OCI-LY7 (cell line): Measurements from ENCODE around the gene ZNF202. TPM values are rescaled to one million over a fixed set of nuclear protein-coding genes. Genes with fewer than 3 reads are reported as not detected.

Source experiments
- BruUV-seq: library from RNA; stranded (reverse); fragments of 400-500 nt; replicated peaks from 2 replicates; lab custom pipeline; 2021; lab: Mats Ljungman, UMichigan
- CTCF ChIA-PET: fragments of 300-600 bp; sonication (Branson Sonifier 250); formaldehyde crosslinking; loops from one replicate; lab custom pipeline; 2022; ENCODE audit warnings: antibody characterized with exemption; ENCODE audit not compliant: unreplicated experiment; lab: Charles Lee
- POLR2A ChIA-PET: fragments of 300-600 bp; sonication (Branson Sonifier 250); formaldehyde crosslinking; loops from one replicate; lab custom pipeline; 2022; ENCODE audit warnings: antibody characterized with exemption; lab: Charles Lee
- DNase-seq: peaks from one replicate; pipeline ENCODE4 v3.0.0-alpha.2; 2015; ENCODE audit warnings: low spot score
- H2AFZ ChIP-seq: fragments of 200-600 bp; sonication (generic), shearing (Covaris generic); 2 replicates; pipeline ENCODE4 v1.6.1; 2014; ENCODE audit warnings: mild to moderate bottlenecking, antibody characterized with exemption, low read length, moderate library complexity
- H3K27ac ChIP-seq: fragments of 200-600 bp; sonication (generic); 2 replicates; pipeline ENCODE4 v1.5.1; 2014; ENCODE audit warnings: mixed run types, low read depth, mild to moderate bottlenecking, moderate library complexity, low read length, inconsistent platforms; ENCODE audit not compliant: poor library complexity, severe bottlenecking
- H3K36me3 ChIP-seq: fragments of 200-600 bp; sonication (generic); 2 replicates; pipeline ENCODE4 v1.6.1; 2014; ENCODE audit warnings: mild to moderate bottlenecking, antibody characterized with exemption, low read length, moderate library complexity, mixed read lengths; ENCODE audit not compliant: insufficient read depth
- H3K4me1 ChIP-seq: fragments of 200-600 bp; sonication (generic); 2 replicates; pipeline ENCODE4 v1.5.1; 2014; ENCODE audit warnings: mild to moderate bottlenecking, low read length; ENCODE audit not compliant: insufficient read depth, poor library complexity, severe bottlenecking
- H3K4me2 ChIP-seq: fragments of 200-600 bp; sonication (generic); 2 replicates; pipeline ENCODE4 v1.6.1; 2014; ENCODE audit warnings: mild to moderate bottlenecking, low read length
- H3K4me3 ChIP-seq: fragments of 200-600 bp; sonication (generic); 2 replicates; pipeline ENCODE4 v1.5.1; 2014; ENCODE audit warnings: mild to moderate bottlenecking, low read depth, low read length; ENCODE audit not compliant: poor library complexity, severe bottlenecking
- H3K79me2 ChIP-seq: fragments of 200-600 bp; sonication (generic); 2 replicates; pipeline ENCODE4 v1.6.1; 2016; ENCODE audit warnings: low read depth, mild to moderate bottlenecking, low read length, moderate library complexity, mixed read lengths; ENCODE audit not compliant: insufficient read depth
- H3K9me2 ChIP-seq: fragments of 200-600 bp; sonication (generic); 2 replicates; pipeline ENCODE4 v1.6.1; 2016; ENCODE audit warnings: mild to moderate bottlenecking, low read length, mixed read lengths; ENCODE audit not compliant: insufficient read depth
- H3K9me3 ChIP-seq: fragments of 200-600 bp; sonication (generic); 2 replicates; pipeline ENCODE4 v1.6.1; 2014; ENCODE audit warnings: mild to moderate bottlenecking, mixed run types, low read length, mixed read lengths
- H4K20me1 ChIP-seq: fragments of 200-600 bp; sonication (generic); 2 replicates; pipeline ENCODE4 v1.6.1; 2014; ENCODE audit warnings: mild to moderate bottlenecking, antibody characterized with exemption, low read length, moderate library complexity, mixed read lengths; ENCODE audit not compliant: insufficient read depth
- EZH2phosphoT487 ChIP-seq: fragments of 200-600 bp; sonication (generic); IDR thresholded peaks from 2 replicates; pipeline ENCODE4 v1.6.1; 2018; ENCODE audit warnings: low read depth, borderline replicate concordance, mild to moderate bottlenecking, mixed run types, antibody characterized with exemption, low read length, moderate library complexity, mixed read lengths
- intact Hi-C: fragments of 100-400 bp; cut with micrococcal nuclease; formaldehyde crosslinking; loops from one replicate; pipeline ENCODE4 v1.10.0; 2022; ENCODE audit not compliant: unreplicated experiment
- total RNA-seq, 2 experiments: library from RNA; depleted of rRNA in 1 of 2; stranded (reverse); fragments of >200 nt in 1 of 2; shearing (Covaris generic) in 1 of 2; gene quantifications; 2 replicates each; pipeline ENCODE4 v1.2.3, GENCODE V29; 2014 to 2022
- TF ChIP-seq, protein P1 (sequence below): fragments of 200-600 bp; sonication (generic); conservative IDR thresholded peaks from 2 replicates; pipeline ENCODE4 v1.5.1; 2014; ENCODE audit warnings: mild to moderate bottlenecking, antibody characterized with exemption, low read length, moderate library complexity, mixed read lengths

Gene ZNF202
- total RNA-seq, 2 experiments from 2014 or later, result 15.5 to 19.6 TPM

DNA sequence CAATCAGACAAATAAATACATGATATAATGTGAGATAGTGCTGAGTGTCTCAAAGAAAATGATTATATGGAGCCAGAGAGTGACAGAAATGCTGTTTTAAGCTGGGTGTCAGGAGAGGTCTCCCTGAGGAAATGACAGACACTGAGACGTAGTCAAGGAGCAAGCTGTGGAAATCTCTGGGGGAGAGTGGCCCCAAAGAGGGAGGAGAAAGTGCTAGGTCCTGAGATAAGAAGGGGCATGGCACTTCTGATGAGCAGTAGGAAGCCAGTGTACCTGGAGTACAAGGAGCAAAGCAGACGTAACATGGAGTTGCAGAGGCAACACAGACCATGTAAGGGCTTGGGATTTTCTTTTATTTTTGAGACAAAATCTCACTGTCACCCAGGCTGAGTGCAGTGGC, 38.8 kb downstream of the ZNF202 start:
- BruUV-seq, result no TSS peak
- no peak for DNase-seq
- ChIA-PET POLR2A (no interaction called here), CTCF (no interaction called here)
- TF ChIP-seq EZH2phosphoT487, result no peak
- TF ChIP-seq, protein P1, sequence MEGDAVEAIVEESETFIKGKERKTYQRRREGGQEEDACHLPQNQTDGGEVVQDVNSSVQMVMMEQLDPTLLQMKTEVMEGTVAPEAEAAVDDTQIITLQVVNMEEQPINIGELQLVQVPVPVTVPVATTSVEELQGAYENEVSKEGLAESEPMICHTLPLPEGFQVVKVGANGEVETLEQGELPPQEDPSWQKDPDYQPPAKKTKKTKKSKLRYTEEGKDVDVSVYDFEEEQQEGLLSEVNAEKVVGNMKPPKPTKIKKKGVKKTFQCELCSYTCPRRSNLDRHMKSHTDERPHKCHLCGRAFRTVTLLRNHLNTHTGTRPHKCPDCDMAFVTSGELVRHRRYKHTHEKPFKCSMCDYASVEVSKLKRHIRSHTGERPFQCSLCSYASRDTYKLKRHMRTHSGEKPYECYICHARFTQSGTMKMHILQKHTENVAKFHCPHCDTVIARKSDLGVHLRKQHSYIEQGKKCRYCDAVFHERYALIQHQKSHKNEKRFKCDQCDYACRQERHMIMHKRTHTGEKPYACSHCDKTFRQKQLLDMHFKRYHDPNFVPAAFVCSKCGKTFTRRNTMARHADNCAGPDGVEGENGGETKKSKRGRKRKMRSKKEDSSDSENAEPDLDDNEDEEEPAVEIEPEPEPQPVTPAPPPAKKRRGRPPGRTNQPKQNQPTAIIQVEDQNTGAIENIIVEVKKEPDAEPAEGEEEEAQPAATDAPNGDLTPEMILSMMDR, result no peak
- Histone ChIP-seq H3K9me3 (no peaks in the 10 kb centered on the region), H2AFZ (no peak overlapping the region), H4K20me1 (no peaks in the 10 kb centered on the region), H3K79me2 (no peaks in the 10 kb centered on the region), H3K4me1 (no peaks in the 10 kb centered on the region), H3K4me2 (no peak overlapping the region), H3K36me3 (no peaks in the 10 kb centered on the region), H3K27ac (no peak overlapping the region), H3K9me2 (no peaks in the 10 kb centered on the region), H3K4me3 (no peak overlapping the region)
- intact Hi-C loops, result no loop called here

DNA sequence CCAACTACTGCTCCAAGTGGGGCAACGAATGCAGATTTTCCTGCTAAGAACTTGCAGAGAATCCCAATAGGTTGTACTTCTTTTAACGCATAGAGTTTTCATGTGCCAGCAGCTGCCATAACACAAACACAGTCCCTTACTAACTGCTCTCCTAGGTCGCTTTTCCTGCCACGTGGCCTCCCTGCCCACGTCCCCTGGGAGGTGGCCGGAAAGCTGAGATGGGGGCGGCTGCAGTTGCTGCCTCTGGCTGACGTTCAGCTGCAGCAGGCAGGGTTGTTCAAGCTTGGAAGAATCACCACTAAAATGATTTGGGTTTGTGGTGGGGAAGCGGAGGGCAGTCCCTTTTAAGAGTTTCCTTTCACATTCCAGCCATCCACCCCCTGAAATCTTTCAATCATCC, 39.3 kb downstream of the ZNF202 start:
- DNase-seq, result no peak
- POLR2A ChIA-PET, result no interaction called here
- no peak overlapping the region for H3K4me2 ChIP-seq
- no TSS peak for BruUV-seq
- H3K4me1 ChIP-seq, result no peaks in the 10 kb centered on the region
- H3K4me3 ChIP-seq, result no peak overlapping the region
- H3K9me3 ChIP-seq, result no peaks in the 10 kb centered on the region
- TF ChIP-seq, protein P1, result no peak
- no peak for TF ChIP-seq EZH2phosphoT487
- no peaks in the 10 kb centered on the region for H3K9me2 ChIP-seq
- no peaks in the 10 kb centered on the region for H3K79me2 ChIP-seq
- no peaks in the 10 kb centered on the region for H4K20me1 ChIP-seq
- H3K36me3 ChIP-seq, result no peaks in the 10 kb centered on the region
- intact Hi-C loops, result no loop called here
- no peak overlapping the region for H2AFZ ChIP-seq
- CTCF ChIA-PET, result no interaction called here
- H3K27ac ChIP-seq, result no peak overlapping the region

DNA sequence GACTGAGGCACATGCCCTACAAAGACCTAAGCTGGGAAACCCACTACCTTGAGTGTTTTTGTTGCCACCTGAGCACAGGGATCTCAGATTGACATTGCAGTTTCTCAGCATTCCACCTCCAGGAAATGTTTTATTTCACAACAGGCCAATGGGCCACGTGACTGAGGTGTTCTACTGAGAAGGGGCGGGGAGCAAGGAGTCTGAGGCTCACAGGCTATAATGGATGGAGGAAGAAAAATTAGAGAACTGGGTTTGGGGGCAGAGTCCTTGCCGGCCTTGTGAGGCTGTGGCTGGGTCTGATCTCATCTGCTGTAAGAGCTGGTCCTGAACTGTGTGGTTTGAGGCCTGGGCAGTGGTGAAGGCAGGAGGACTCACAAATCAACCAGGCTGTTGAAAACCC, 40.7 kb downstream of the ZNF202 start:
- Histone ChIP-seq H3K9me2 (no peaks in the 10 kb centered on the region), H3K36me3 (no peaks in the 10 kb centered on the region), H3K4me3 (no peak overlapping the region), H3K4me2 (no peak overlapping the region), H3K79me2 (no peaks in the 10 kb centered on the region), H4K20me1 (no peaks in the 10 kb centered on the region), H3K4me1 (no peaks in the 10 kb centered on the region), H3K9me3 (no peaks in the 10 kb centered on the region), H3K27ac (no peak overlapping the region), H2AFZ (no peak overlapping the region)
- ChIA-PET POLR2A (interaction anchor here (0.7 to 1.1 kb wide), 2 partner anchors 75 to 107 kb away, joined by 6 to 7 read pairs; no protein-coding TSS in a partner anchor), CTCF (no interaction called here)
- no peak for TF ChIP-seq EZH2phosphoT487
- TF ChIP-seq, protein P1, result no peak
- no TSS peak for BruUV-seq
- intact Hi-C loops, result no loop called here
- no peak for DNase-seq
